Mesenchymal stem cell (in vitro differentiated cells and primary cell): ENCODE results near the gene AIPL1.

ENCODE experiments used
- DNase-seq: peaks from one replicate; pipeline ENCODE4 v3.0.0-alpha.2; 2013
- H2AFZ ChIP-seq: one replicate; pipeline ENCODE4 v1.6.1; 2013; ENCODE audit warnings: low read depth, mild to moderate bottlenecking, control low read depth, inconsistent platforms, low read length, moderate library complexity
- H2AK5ac ChIP-seq: 2 replicates; pipeline ENCODE4 v1.6.1; 2013; ENCODE audit warnings: low read length, moderate library complexity, mild to moderate bottlenecking, inconsistent platforms; ENCODE audit not compliant: severe bottlenecking
- H2BK120ac ChIP-seq: one replicate; pipeline ENCODE4 v1.6.1; 2013; ENCODE audit warnings: low read depth, mild to moderate bottlenecking, inconsistent platforms, low read length, moderate library complexity
- H2BK12ac ChIP-seq, 2 experiments: one replicate each; pipeline ENCODE4 v1.6.1; 2013; ENCODE audit warnings: inconsistent platforms in 2 of 2, low read length in 2 of 2, mild to moderate bottlenecking in 2 of 2, moderate library complexity in 2 of 2, control low read depth in 1 of 2
- H2BK15ac ChIP-seq: one replicate; pipeline ENCODE4 v1.6.1; 2013; ENCODE audit warnings: mild to moderate bottlenecking, low read depth, inconsistent platforms; ENCODE audit not compliant: poor library complexity, severe bottlenecking
- H2BK5ac ChIP-seq: 2 replicates; pipeline ENCODE4 v1.6.1; 2013; ENCODE audit warnings: low read depth, mild to moderate bottlenecking, low read length, control low read depth, inconsistent platforms; ENCODE audit not compliant: poor library complexity, severe bottlenecking
- H3K14ac ChIP-seq, 2 experiments: one replicate each; pipeline ENCODE4 v1.6.1; 2013; ENCODE audit warnings: inconsistent platforms in 2 of 2, low read length in 2 of 2, control low read depth in 1 of 2, mild to moderate bottlenecking in 1 of 2, moderate library complexity in 1 of 2
- H3K18ac ChIP-seq, 2 experiments: one replicate each; pipeline ENCODE4 v1.6.1; 2013; ENCODE audit warnings: inconsistent platforms in 2 of 2, low read length in 2 of 2, control low read depth in 1 of 2, low read depth in 1 of 2, mild to moderate bottlenecking in 1 of 2
- H3K23ac ChIP-seq, 2 experiments: one replicate each; pipeline ENCODE4 v1.6.1; 2013; ENCODE audit warnings: inconsistent platforms in 2 of 2, low read length in 2 of 2, mild to moderate bottlenecking in 2 of 2, moderate library complexity in 2 of 2, control low read depth in 1 of 2
- H3K27ac ChIP-seq: 2 replicates; pipeline ENCODE4 v1.5.1; 2013; ENCODE audit warnings: mild to moderate bottlenecking, moderate library complexity, low read length, control low read depth, inconsistent platforms; ENCODE audit not compliant: poor library complexity, severe bottlenecking
- H3K27me3 ChIP-seq, 2 experiments: 2 replicates each; pipeline versions ENCODE4 v1.6.1 to v1.7.0; 2013; ENCODE audit warnings: low read length in 2 of 2, mild to moderate bottlenecking in 2 of 2, moderate library complexity in 2 of 2, control low read depth in 1 of 2, inconsistent platforms in 1 of 2; ENCODE audit not compliant: control insufficient read depth in 1 of 2, insufficient read depth in 1 of 2
- H3K36me3 ChIP-seq, 2 experiments: 2 replicates each; pipeline versions ENCODE4 v1.6.1 to v1.7.0; 2013; ENCODE audit warnings: low read length in 2 of 2, control low read depth in 1 of 2, inconsistent platforms in 1 of 2, low read depth in 1 of 2, mild to moderate bottlenecking in 1 of 2; ENCODE audit not compliant: insufficient read depth in 2 of 2, control insufficient read depth in 1 of 2
- H3K4ac ChIP-seq, 2 experiments: one replicate each; pipeline ENCODE4 v1.6.1; 2013; ENCODE audit warnings: inconsistent platforms in 2 of 2, low read length in 2 of 2, mild to moderate bottlenecking in 2 of 2, moderate library complexity in 2 of 2, control low read depth in 1 of 2, low read depth in 1 of 2
- H3K4me1 ChIP-seq: 2 replicates; pipeline ENCODE4 v1.6.1; 2013; ENCODE audit warnings: low read depth, low read length, control low read depth; ENCODE audit not compliant: control insufficient read depth, insufficient read depth
- H3K4me2 ChIP-seq: 2 replicates; pipeline ENCODE4 v1.6.1; 2013; ENCODE audit warnings: low read length, mild to moderate bottlenecking, inconsistent platforms; ENCODE audit not compliant: poor library complexity, severe bottlenecking
- H3K4me3 ChIP-seq, 2 experiments: 2 replicates each; pipeline versions ENCODE4 v1.5.1 to v1.7.0; 2013; ENCODE audit warnings: low read length in 2 of 2, mild to moderate bottlenecking in 2 of 2, control low read depth in 1 of 2, low read depth in 1 of 2; ENCODE audit not compliant: insufficient read depth in 1 of 2
- H3K79me1 ChIP-seq: replicated peaks from 2 replicates; pipeline ENCODE4 v1.6.1; 2013; ENCODE audit warnings: mild to moderate bottlenecking, control low read depth, low read length, inconsistent platforms; ENCODE audit not compliant: poor library complexity, severe bottlenecking
- H3K9ac ChIP-seq: 2 replicates; pipeline ENCODE4 v1.7.0; 2013; ENCODE audit warnings: mild to moderate bottlenecking, low read length, moderate library complexity
- H3K9me3 ChIP-seq: 2 replicates; pipeline ENCODE4 v1.7.0; 2013; ENCODE audit warnings: mild to moderate bottlenecking, low read length; ENCODE audit not compliant: control insufficient read depth
- H4K8ac ChIP-seq: one replicate; pipeline ENCODE4 v1.6.1; 2013; ENCODE audit warnings: inconsistent platforms, mild to moderate bottlenecking, low read length, moderate library complexity
- H4K91ac ChIP-seq: one replicate; pipeline ENCODE4 v1.6.1; 2013; ENCODE audit warnings: mild to moderate bottlenecking, low read length, inconsistent platforms
- WGBS: methylation state at CpG from one replicate; pipeline ENCODE4 v1.1.7; 2013; ENCODE audit warnings: mixed read lengths; 5-methylcytosine and 5-hydroxymethylcytosine counted together

Gene AIPL1

DNA sequence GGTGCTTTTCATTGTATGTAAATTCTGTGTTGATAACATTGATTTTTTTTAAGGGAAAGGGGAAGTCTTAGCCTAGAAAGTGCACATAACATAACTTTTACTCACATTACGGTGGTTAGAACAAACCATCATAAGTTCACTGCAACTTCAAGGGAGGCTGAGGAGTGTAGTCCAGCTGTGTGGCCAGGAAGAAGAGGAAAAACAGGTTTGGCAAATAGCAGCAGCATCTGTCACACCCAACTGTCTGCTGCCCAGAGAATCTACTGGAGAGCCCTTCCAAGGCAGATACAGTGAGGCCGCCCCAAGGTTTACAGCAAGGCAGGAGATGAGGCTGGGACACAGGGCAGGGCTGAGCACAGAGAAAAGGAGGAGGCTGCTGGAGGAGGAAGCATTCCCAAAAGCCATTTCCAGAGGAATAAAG, 60.6 kb downstream of the AIPL1 start:
- 53% methylated on average over 2 of the region's 2 CpGs for WGBS

More for the DNA sequence above, 60.6 kb downstream of the AIPL1 start:
- Histone ChIP-seq H3K14ac (no peak overlapping the region), H2BK5ac (no peak overlapping the region), H2BK12ac (peak overlapping the region in 1 of 2 experiments; percentile 42), H4K8ac (no peak overlapping the region), H2AK5ac (no peak overlapping the region), H2BK15ac (no peak overlapping the region), H3K9me3 (peaks cover 19% of the 10 kb centered on the region), H3K27ac (no peak overlapping the region), H3K4me2 (no peak overlapping the region), H3K4ac (no peak overlapping the region), H3K18ac (peak overlapping the region in 1 of 2 experiments; percentile 66), H2BK120ac (no peak overlapping the region), H2AFZ (no peak overlapping the region), H3K27me3 (peaks cover 6 to 17% of the 10 kb centered on the region in 2 experiments), H4K91ac (no peak overlapping the region), H3K79me1 (no peaks in the 10 kb centered on the region), H3K4me3 (no peak overlapping the region), H3K9ac (no peak overlapping the region), H3K23ac (no peak overlapping the region), H3K36me3 (no peaks in the 10 kb centered on the region), H3K4me1 (peaks cover 7% of the 10 kb centered on the region)
- DNase-seq: peak; percentile 66
